Keratinocyte (primary cell): Measurements from ENCODE around the gene FN3K.

ENCODE experiments used
- EZH2 ChIP-seq: IDR thresholded peaks from one replicate; pipeline ENCODE4 v1.6.1; 2012; ENCODE audit warnings: inconsistent platforms, mild to moderate bottlenecking, low read length, moderate library complexity
- TF ChIP-seq, protein P1 (sequence below), 3 experiments: IDR thresholded peaks in 1 of 3; conservative IDR thresholded peaks in 1 of 3; optimal IDR thresholded peaks in 1 of 3; 2 replicates in 2 of 3; 3 replicates in 1 of 3; pipeline versions ENCODE3 to v1.5.1; 2011; ENCODE audit warnings: low read length in 3 of 3, mild to moderate bottlenecking in 3 of 3, moderate library complexity in 2 of 3, control low read depth in 1 of 3, inconsistent platforms in 1 of 3; ENCODE audit not compliant: insufficient read depth in 2 of 3; ENCODE audit errors: extremely low read depth in 1 of 3

- TF ChIP-seq EZH2 = no peak
- TF ChIP-seq, protein P1, sequence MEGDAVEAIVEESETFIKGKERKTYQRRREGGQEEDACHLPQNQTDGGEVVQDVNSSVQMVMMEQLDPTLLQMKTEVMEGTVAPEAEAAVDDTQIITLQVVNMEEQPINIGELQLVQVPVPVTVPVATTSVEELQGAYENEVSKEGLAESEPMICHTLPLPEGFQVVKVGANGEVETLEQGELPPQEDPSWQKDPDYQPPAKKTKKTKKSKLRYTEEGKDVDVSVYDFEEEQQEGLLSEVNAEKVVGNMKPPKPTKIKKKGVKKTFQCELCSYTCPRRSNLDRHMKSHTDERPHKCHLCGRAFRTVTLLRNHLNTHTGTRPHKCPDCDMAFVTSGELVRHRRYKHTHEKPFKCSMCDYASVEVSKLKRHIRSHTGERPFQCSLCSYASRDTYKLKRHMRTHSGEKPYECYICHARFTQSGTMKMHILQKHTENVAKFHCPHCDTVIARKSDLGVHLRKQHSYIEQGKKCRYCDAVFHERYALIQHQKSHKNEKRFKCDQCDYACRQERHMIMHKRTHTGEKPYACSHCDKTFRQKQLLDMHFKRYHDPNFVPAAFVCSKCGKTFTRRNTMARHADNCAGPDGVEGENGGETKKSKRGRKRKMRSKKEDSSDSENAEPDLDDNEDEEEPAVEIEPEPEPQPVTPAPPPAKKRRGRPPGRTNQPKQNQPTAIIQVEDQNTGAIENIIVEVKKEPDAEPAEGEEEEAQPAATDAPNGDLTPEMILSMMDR (optimal IDR thresholded peaks at IDR 0.05 in 1 of 3, IDR thresholded peaks at IDR 0.05 in 1 of 3, conservative IDR thresholded peaks at IDR 0.05 in 1 of 3; ENCODE audit: extremely low read depth in 1 of 3, insufficient read depth in 2 of 3, low read length in 3 of 3) = no peak
Measured at GRCh38 chr17:82692268-82692667, 43.1 kb upstream of the FN3K start.
